ENCODE results near the gene ICOS.
"Not testable (repeated sequence)": the region's sequence is repeated elsewhere in the genome, so short reads cannot be mapped to it uniquely, and the experiment has no call there.

The ICOS gene

GRCh38 chr2:203959265-203959664 is 22.7 kb downstream of the ICOS start:
- TF ChIP-seq, protein P1, sequence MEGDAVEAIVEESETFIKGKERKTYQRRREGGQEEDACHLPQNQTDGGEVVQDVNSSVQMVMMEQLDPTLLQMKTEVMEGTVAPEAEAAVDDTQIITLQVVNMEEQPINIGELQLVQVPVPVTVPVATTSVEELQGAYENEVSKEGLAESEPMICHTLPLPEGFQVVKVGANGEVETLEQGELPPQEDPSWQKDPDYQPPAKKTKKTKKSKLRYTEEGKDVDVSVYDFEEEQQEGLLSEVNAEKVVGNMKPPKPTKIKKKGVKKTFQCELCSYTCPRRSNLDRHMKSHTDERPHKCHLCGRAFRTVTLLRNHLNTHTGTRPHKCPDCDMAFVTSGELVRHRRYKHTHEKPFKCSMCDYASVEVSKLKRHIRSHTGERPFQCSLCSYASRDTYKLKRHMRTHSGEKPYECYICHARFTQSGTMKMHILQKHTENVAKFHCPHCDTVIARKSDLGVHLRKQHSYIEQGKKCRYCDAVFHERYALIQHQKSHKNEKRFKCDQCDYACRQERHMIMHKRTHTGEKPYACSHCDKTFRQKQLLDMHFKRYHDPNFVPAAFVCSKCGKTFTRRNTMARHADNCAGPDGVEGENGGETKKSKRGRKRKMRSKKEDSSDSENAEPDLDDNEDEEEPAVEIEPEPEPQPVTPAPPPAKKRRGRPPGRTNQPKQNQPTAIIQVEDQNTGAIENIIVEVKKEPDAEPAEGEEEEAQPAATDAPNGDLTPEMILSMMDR (conservative IDR thresholded peaks at IDR 0.05; ENCODE audit: low read length) = no peak
- no peak for TF ChIP-seq EZH2phosphoT487 (IDR thresholded peaks at IDR 0.05; ENCODE audit: borderline replicate concordance)
- no peak overlapping the region for H3K4me3 ChIP-seq (ENCODE audit: low read length, poor library complexity, severe bottlenecking)
- no peaks in the 10 kb centered on the region for H4K20me1 ChIP-seq (ENCODE audit: insufficient read depth, low read length, poor library complexity, severe bottlenecking)
- H3K36me3 ChIP-seq (ENCODE audit: insufficient read depth, low read length) = no peaks in the 10 kb centered on the region
- H3K79me2 ChIP-seq (ENCODE audit: insufficient read depth, low read length) = no peaks in the 10 kb centered on the region
- no peak overlapping the region for H3K9ac ChIP-seq (ENCODE audit: low read depth, low read length, poor library complexity, severe bottlenecking)
- H3F3A ChIP-seq (ENCODE audit: low read depth) = no peaks in the 10 kb centered on the region
- no peak overlapping the region for H3K4me2 ChIP-seq (ENCODE audit: low read depth, low read length, poor library complexity, severe bottlenecking)
- no peaks in the 10 kb centered on the region for H3K27me3 ChIP-seq (ENCODE audit: insufficient read depth, low read length, poor library complexity, severe bottlenecking)
- no peaks in the 10 kb centered on the region for H3K9me3 ChIP-seq (ENCODE audit: insufficient read depth, low read depth, low read length)
- no peaks in the 10 kb centered on the region for H3K9me2 ChIP-seq (replicated peaks; ENCODE audit: low read depth, low read length)
- H2AFZ ChIP-seq (ENCODE audit: low read length) = no peak overlapping the region
- H3K4me1 ChIP-seq (ENCODE audit: insufficient read depth, low read length, poor library complexity, severe bottlenecking) = no peaks in the 10 kb centered on the region

DNA sequence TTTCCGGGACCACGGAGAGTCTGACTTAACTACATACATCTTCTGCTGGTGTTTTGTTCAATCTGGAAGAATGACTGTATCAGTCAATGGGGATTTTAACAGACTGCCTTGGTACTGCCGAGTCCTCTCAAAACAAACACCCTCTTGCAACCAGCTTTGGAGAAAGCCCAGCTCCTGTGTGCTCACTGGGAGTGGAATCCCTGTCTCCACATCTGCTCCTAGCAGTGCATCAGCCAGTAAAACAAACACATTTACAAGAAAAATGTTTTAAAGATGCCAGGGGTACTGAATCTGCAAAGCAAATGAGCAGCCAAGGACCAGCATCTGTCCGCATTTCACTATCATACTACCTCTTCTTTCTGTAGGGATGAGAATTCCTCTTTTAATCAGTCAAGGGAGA is 23.1 kb downstream of the ICOS start:
- no peaks in the 10 kb centered on the region for H3K79me2 ChIP-seq (ENCODE audit: insufficient read depth, low read length)
- no peaks in the 10 kb centered on the region for H3K9me3 ChIP-seq (ENCODE audit: insufficient read depth, low read depth, low read length)
- H3K4me2 ChIP-seq (ENCODE audit: low read depth, low read length, poor library complexity, severe bottlenecking) = no peak overlapping the region
- H3K36me3 ChIP-seq (ENCODE audit: insufficient read depth, low read length) = no peaks in the 10 kb centered on the region
- TF ChIP-seq, protein P1 (conservative IDR thresholded peaks at IDR 0.05; ENCODE audit: low read length) = no peak
- TF ChIP-seq EZH2phosphoT487 (IDR thresholded peaks at IDR 0.05; ENCODE audit: borderline replicate concordance) = no peak
- no peak overlapping the region for H3K9ac ChIP-seq (ENCODE audit: low read depth, low read length, poor library complexity, severe bottlenecking)
- no peak overlapping the region for H3K4me3 ChIP-seq (ENCODE audit: low read length, poor library complexity, severe bottlenecking)
- H3F3A ChIP-seq (ENCODE audit: low read depth) = no peaks in the 10 kb centered on the region
- H3K9me2 ChIP-seq (replicated peaks; ENCODE audit: low read depth, low read length) = no peaks in the 10 kb centered on the region
- H4K20me1 ChIP-seq (ENCODE audit: insufficient read depth, low read length, poor library complexity, severe bottlenecking) = no peaks in the 10 kb centered on the region
- no peak overlapping the region for H2AFZ ChIP-seq (ENCODE audit: low read length)
- H3K4me1 ChIP-seq (ENCODE audit: insufficient read depth, low read length, poor library complexity, severe bottlenecking) = no peaks in the 10 kb centered on the region
- H3K27me3 ChIP-seq (ENCODE audit: insufficient read depth, low read length, poor library complexity, severe bottlenecking) = no peaks in the 10 kb centered on the region

- Histone ChIP-seq H3K27me3 (ENCODE audit: insufficient read depth, low read length, poor library complexity, severe bottlenecking) (no peaks in the 10 kb centered on the region), H3K9me2 (replicated peaks; ENCODE audit: low read depth, low read length) (no peaks in the 10 kb centered on the region), H3K9me3 (ENCODE audit: insufficient read depth, low read depth, low read length) (no peaks in the 10 kb centered on the region), H4K20me1 (ENCODE audit: insufficient read depth, low read length, poor library complexity, severe bottlenecking) (no peaks in the 10 kb centered on the region), H3K9ac (ENCODE audit: low read depth, low read length, poor library complexity, severe bottlenecking) (no peak overlapping the region), H3K4me1 (ENCODE audit: insufficient read depth, low read length, poor library complexity, severe bottlenecking) (no peaks in the 10 kb centered on the region), H3F3A (ENCODE audit: low read depth) (no peaks in the 10 kb centered on the region), H3K79me2 (ENCODE audit: insufficient read depth, low read length) (no peaks in the 10 kb centered on the region), H2AFZ (ENCODE audit: low read length) (no peak overlapping the region), H3K4me2 (ENCODE audit: low read depth, low read length, poor library complexity, severe bottlenecking) (no peak overlapping the region), H3K4me3 (ENCODE audit: low read length, poor library complexity, severe bottlenecking) (no peak overlapping the region), H3K36me3 (ENCODE audit: insufficient read depth, low read length) (no peaks in the 10 kb centered on the region)
- no peak for TF ChIP-seq EZH2phosphoT487 (IDR thresholded peaks at IDR 0.05; ENCODE audit: borderline replicate concordance)
- TF ChIP-seq, protein P1 (conservative IDR thresholded peaks at IDR 0.05; ENCODE audit: low read length) = no peak
Measured at GRCh38 chr2:203960811-203961210, 24.2 kb downstream of the ICOS start.

- H3K9me3 ChIP-seq (ENCODE audit: insufficient read depth, low read depth, low read length); H3K9me2 ChIP-seq (replicated peaks; ENCODE audit: low read depth, low read length); H2AFZ ChIP-seq (ENCODE audit: low read length); H3K79me2 ChIP-seq (ENCODE audit: insufficient read depth, low read length); H3F3A ChIP-seq (ENCODE audit: low read depth); H3K4me3 ChIP-seq (ENCODE audit: low read length, poor library complexity, severe bottlenecking); H3K36me3 ChIP-seq (ENCODE audit: insufficient read depth, low read length); H4K20me1 ChIP-seq (ENCODE audit: insufficient read depth, low read length, poor library complexity, severe bottlenecking); H3K9ac ChIP-seq (ENCODE audit: low read depth, low read length, poor library complexity, severe bottlenecking); H3K4me1 ChIP-seq (ENCODE audit: insufficient read depth, low read length, poor library complexity, severe bottlenecking); H3K4me2 ChIP-seq (ENCODE audit: low read depth, low read length, poor library complexity, severe bottlenecking); H3K27me3 ChIP-seq (ENCODE audit: insufficient read depth, low read length, poor library complexity, severe bottlenecking): not testable (repeated sequence)
Measured at GRCh38 chr2:203965190-203965589, 28.6 kb downstream of the ICOS start.
